Upper lobe of left lung (tissue), 4 donors: Measurements from ENCODE around the gene GTPBP1.

Experiments used
- CTCF ChIP-seq, 6 experiments: fragments of 450-650 bp in 4 of 6; fragments of 200-600 bp in 2 of 6; sonication (generic) in 2 of 6; IDR thresholded peaks; one replicate each; pipeline ENCODE4 v1.5.1; 2016 to 2019; ENCODE audit warnings: antibody characterized with exemption in 6 of 6
- POLR2A ChIP-seq, 4 donors: fragments of 450-650 bp; IDR thresholded peaks; one replicate each; pipeline ENCODE4 v1.5.1; 2016 to 2017; ENCODE audit warnings: antibody characterized with exemption in 4 of 4, mild to moderate bottlenecking in 2 of 4
- POLR2AphosphoS5 ChIP-seq, 2 donors: sonication (generic); formaldehyde crosslinking; IDR thresholded peaks; one replicate each; pipeline ENCODE4 v1.5.1; 2017; ENCODE audit warnings: antibody characterized with exemption in 2 of 2

GRCh38 chr22:38710866-38711265, 5.1 kb downstream of the GTPBP1 start:
- no peak for TF ChIP-seq POLR2A (IDR thresholded peaks at IDR 0.05)
- TF ChIP-seq POLR2AphosphoS5 (IDR thresholded peaks at IDR 0.05) = no peak
- TF ChIP-seq CTCF (IDR thresholded peaks at IDR 0.05) = no peak
